Measurements from ENCODE around the gene PGAP2.

GRCh38 chr11:3845246-3845645, 36.9 kb downstream of the PGAP2 start:
- TF ChIP-seq REST (IDR thresholded peaks at IDR 0.05; ENCODE audit: insufficient read depth in 1 of 2, low read depth in 2 of 2, low read length in 1 of 2) (no peak), SIN3A (IDR thresholded peaks at IDR 0.05; ENCODE audit: borderline replicate concordance, insufficient read depth, low read depth, low read length) (no peak)

Measured in Panc1 (cell line).